Stomach smooth muscle (tissue), 2 donors: Measurements from ENCODE around the gene PSMB9.

Source experiments
- H3K27ac ChIP-seq: one replicate; pipeline ENCODE4 v1.7.0; 2013; ENCODE audit warnings: mild to moderate bottlenecking, low read length, inconsistent platforms
- H3K27me3 ChIP-seq, 2 donors: one replicate each; pipeline ENCODE4 v1.7.0; 2013; ENCODE audit warnings: low read length in 2 of 2; ENCODE audit not compliant: insufficient read depth in 2 of 2, control insufficient read depth in 1 of 2
- H3K36me3 ChIP-seq, 2 donors: one replicate each; pipeline ENCODE4 v1.7.0; 2013; ENCODE audit warnings: low read length in 2 of 2; ENCODE audit not compliant: control insufficient read depth in 2 of 2, insufficient read depth in 2 of 2
- H3K4me1 ChIP-seq: one replicate; pipeline ENCODE4 v1.7.0; 2013; ENCODE audit warnings: low read length; ENCODE audit not compliant: control insufficient read depth, insufficient read depth
- H3K4me3 ChIP-seq, 2 donors: one replicate each; pipeline ENCODE4 v1.7.0; 2013; ENCODE audit warnings: low read length in 2 of 2
- H3K9ac ChIP-seq, 2 donors: one replicate each; pipeline ENCODE4 v1.7.0; 2013; ENCODE audit warnings: low read length in 2 of 2, mild to moderate bottlenecking in 1 of 2
- H3K9me3 ChIP-seq, 2 donors: one replicate each; pipeline ENCODE4 v1.7.0; 2013; ENCODE audit warnings: low read length in 2 of 2; ENCODE audit not compliant: control insufficient read depth in 2 of 2
- donor health status: healthy.
- donor health status: Pancreatic carcinoma.

Gene PSMB9

GRCh38 chr6:32839356-32839755 is 14.6 kb upstream of the PSMB9 start:
- H3K27ac ChIP-seq = peak overlapping the region; percentile 84
- H3K4me1 ChIP-seq = peaks cover 19% of the 10 kb centered on the region
- H3K4me3 ChIP-seq = no peak overlapping the region
- H3K9ac ChIP-seq = no peak overlapping the region
- no peaks in the 10 kb centered on the region for H3K9me3 ChIP-seq
- no peaks in the 10 kb centered on the region for H3K27me3 ChIP-seq
- H3K36me3 ChIP-seq = peaks cover 4 to 19% of the 10 kb centered on the region in 2 donors

GRCh38 chr6:32840604-32841246 is 13.3 kb upstream of the PSMB9 start:
- H3K27me3 ChIP-seq = no peaks in the 10 kb centered on the region
- H3K4me1 ChIP-seq = peaks cover 28% of the 10 kb centered on the region
- H3K9ac ChIP-seq = peak overlapping the region in 1 of 2 donors; percentile 29
- no peaks in the 10 kb centered on the region for H3K9me3 ChIP-seq
- no peak overlapping the region for H3K27ac ChIP-seq
- H3K36me3 ChIP-seq = peaks cover 6 to 15% of the 10 kb centered on the region in 2 donors
- H3K4me3 ChIP-seq = no peak overlapping the region

GRCh38 chr6:32842021-32842650 is 11.9 kb upstream of the PSMB9 start:
- Histone ChIP-seq H3K27ac (no peak overlapping the region), H3K4me1 (peaks cover 28% of the 10 kb centered on the region)

GRCh38 chr6:32842690-32843089 is 11.3 kb upstream of the PSMB9 start:
- H3K4me3 ChIP-seq = no peak overlapping the region
- H3K27ac ChIP-seq = no peak overlapping the region

More at GRCh38 chr6:32842021-32842650, 11.9 kb upstream of the PSMB9 start:
- H3K9me3 ChIP-seq = no peaks in the 10 kb centered on the region
- H3K27me3 ChIP-seq = no peaks in the 10 kb centered on the region
- no peak overlapping the region for H3K4me3 ChIP-seq
- no peak overlapping the region for H3K9ac ChIP-seq
- H3K36me3 ChIP-seq = peaks cover 16 to 21% of the 10 kb centered on the region in 2 donors

GRCh38 chr6:32843331-32843978 is 10.5 kb upstream of the PSMB9 start:
- Histone ChIP-seq H3K27me3 (no peaks in the 10 kb centered on the region), H3K9ac (peak overlapping the region; percentile 81 to 94), H3K27ac (peak overlapping the region; percentile 91), H3K4me1 (peaks cover 19% of the 10 kb centered on the region), H3K4me3 (peak overlapping the region; percentile 88 to 99), H3K36me3 (peaks cover 27 to 34% of the 10 kb centered on the region in 2 donors), H3K9me3 (no peaks in the 10 kb centered on the region)

More at GRCh38 chr6:32842690-32843089, 11.3 kb upstream of the PSMB9 start:
- no peak overlapping the region for H3K9ac ChIP-seq
- H3K9me3 ChIP-seq = no peaks in the 10 kb centered on the region
- H3K36me3 ChIP-seq = peaks cover 22 to 26% of the 10 kb centered on the region in 2 donors
- H3K4me1 ChIP-seq = peaks cover 23% of the 10 kb centered on the region
- no peaks in the 10 kb centered on the region for H3K27me3 ChIP-seq

- no peaks in the 10 kb centered on the region for H3K27me3 ChIP-seq
- peak within 1 kb of the TSS; percentile 88 to 99 for H3K4me3 ChIP-seq
- H3K27ac ChIP-seq = peak within 1 kb of the TSS; percentile 91
- peaks cover 33 to 39% of the 10 kb centered on the region in 2 donors for H3K36me3 ChIP-seq
- no peaks in the 10 kb centered on the region for H3K9me3 ChIP-seq
- peaks cover 19% of the 10 kb centered on the region for H3K4me1 ChIP-seq
- peak within 1 kb of the TSS; percentile 81 to 94 for H3K9ac ChIP-seq
These were observed 9.8 kb upstream of the PSMB9 start, which contains the start of gene PSMB8 for GRCh38 chr6:32843979-32844838. PSMB8 (minus strand) TSS chr6:32844047; CDS start chr6:32843996, 51 bp downstream.

GRCh38 chr6:32844839-32845383 is 9.1 kb upstream of the PSMB9 start:
- peak overlapping the region; percentile 88 to 99 for H3K4me3 ChIP-seq
- H3K27ac ChIP-seq = peak overlapping the region; percentile 91
- peaks cover 35 to 41% of the 10 kb centered on the region in 2 donors for H3K36me3 ChIP-seq
- no peaks in the 10 kb centered on the region for H3K9me3 ChIP-seq
- peak overlapping the region; percentile 81 to 94 for H3K9ac ChIP-seq
- H3K27me3 ChIP-seq = no peaks in the 10 kb centered on the region
- H3K4me1 ChIP-seq = peaks cover 19% of the 10 kb centered on the region

GRCh38 chr6:32845384-32845884 is 8.6 kb upstream of the PSMB9 start:
- Histone ChIP-seq H3K9ac (no peak overlapping the region), H3K4me1 (peaks cover 19% of the 10 kb centered on the region), H3K27ac (no peak overlapping the region), H3K27me3 (no peaks in the 10 kb centered on the region), H3K4me3 (peak overlapping the region in 1 of 2 donors; percentile 99), H3K36me3 (peaks cover 40 to 44% of the 10 kb centered on the region in 2 donors), H3K9me3 (no peaks in the 10 kb centered on the region)

- H3K27me3 ChIP-seq = no peaks in the 10 kb centered on the region
- H3K9ac ChIP-seq = no peak overlapping the region
- H3K36me3 ChIP-seq = peaks cover 47 to 50% of the 10 kb centered on the region in 2 donors
- H3K27ac ChIP-seq = no peak overlapping the region
- H3K9me3 ChIP-seq = no peaks in the 10 kb centered on the region
- no peak overlapping the region for H3K4me3 ChIP-seq
- H3K4me1 ChIP-seq = peaks cover 30% of the 10 kb centered on the region
These were observed 7.0 kb upstream of the PSMB9 start for GRCh38 chr6:32847004-32847403.

- Histone ChIP-seq H3K4me1 (peaks cover 36% of the 10 kb centered on the region), H3K27ac (peak overlapping the region; percentile 18), H3K9me3 (no peaks in the 10 kb centered on the region), H3K36me3 (peaks cover 47% of the 10 kb centered on the region in 2 donors), H3K4me3 (no peak overlapping the region), H3K27me3 (no peaks in the 10 kb centered on the region), H3K9ac (no peak overlapping the region)
These were observed 6.2 kb upstream of the PSMB9 start for GRCh38 chr6:32847795-32848194.
